IPS-NIHi11 (cell line): Measurements from ENCODE around the gene ATF6B.

Source experiments
- DNase-seq: peaks from one replicate; pipeline ENCODE4 v3.0.0; 2012; ENCODE audit warnings: mixed read lengths, low spot score

Gene ATF6B

DNA sequence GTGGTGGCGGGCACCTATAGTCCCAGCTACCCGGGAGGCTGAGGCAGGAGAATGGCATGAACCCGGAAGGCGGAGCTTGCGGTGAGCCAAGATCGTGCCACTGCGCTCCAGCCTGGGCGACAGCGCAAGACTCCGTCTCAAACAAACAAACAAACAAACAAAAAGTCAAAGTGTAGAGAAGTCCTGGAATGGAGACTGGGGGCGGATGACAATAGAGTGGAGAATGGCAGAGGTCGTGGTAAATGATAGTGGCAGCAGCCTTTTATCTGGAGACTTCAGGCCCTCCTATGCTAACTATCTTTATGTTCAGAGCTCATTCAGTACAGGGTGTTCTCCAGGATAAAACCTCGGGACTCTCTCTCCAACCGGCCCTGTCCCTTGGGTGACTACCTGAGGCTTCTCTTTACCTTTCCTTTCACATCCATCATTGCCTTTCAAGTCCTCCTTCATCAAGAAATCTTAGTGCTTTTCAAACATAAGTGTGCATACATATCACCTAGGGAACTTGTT lies 3.4 kb upstream of the ATF6B start:
- DNase-seq = no peak

GRCh38 chr6:32129297-32130088 lies 1.4 kb upstream of the ATF6B start:
- DNase-seq = no peak

DNA sequence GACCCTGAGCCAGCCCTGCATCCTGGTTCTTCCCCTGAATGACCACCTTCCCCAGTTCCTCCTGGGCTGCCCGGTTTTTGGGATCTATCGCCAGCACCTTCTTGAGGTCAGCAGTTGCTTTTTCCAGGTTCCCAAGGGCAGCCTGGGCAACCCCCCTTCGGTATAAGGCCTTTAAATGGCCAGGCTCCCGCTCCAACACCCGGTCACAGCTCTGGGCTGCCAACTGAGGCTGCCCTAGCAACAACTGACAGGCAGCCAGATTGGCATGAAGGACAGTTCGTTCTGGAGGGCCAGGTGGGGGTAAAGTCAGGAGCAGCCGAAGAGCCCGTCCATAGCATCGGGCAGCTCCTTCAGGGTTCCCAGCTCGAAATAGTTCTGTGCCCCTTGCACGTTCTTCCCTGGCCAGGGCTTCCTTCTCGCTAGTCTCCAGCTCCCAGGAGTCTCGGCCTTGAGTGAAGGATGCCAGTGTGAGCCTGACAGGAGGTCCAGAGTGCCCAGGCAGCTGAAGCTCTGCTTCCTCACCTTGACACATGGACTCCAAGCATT lies 778 bp upstream of the ATF6B start:
- no peak for DNase-seq

DNA sequence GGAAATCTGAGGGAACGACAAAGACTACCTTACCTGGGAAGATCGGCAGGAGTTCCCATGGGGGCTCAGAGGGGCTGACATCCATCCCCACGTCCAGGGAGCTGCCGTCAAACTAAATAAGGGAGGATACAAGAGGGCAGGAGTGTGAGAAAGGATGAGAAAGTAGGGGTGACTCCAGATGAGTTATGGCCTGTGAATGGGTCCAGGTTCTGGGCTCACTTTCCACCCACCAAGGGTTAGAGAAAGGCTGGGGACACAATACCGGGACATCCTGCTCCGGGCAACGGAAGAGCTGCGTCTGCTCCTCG lies 683 bp downstream of the ATF6B start:
- no peak for DNase-seq

DNA sequence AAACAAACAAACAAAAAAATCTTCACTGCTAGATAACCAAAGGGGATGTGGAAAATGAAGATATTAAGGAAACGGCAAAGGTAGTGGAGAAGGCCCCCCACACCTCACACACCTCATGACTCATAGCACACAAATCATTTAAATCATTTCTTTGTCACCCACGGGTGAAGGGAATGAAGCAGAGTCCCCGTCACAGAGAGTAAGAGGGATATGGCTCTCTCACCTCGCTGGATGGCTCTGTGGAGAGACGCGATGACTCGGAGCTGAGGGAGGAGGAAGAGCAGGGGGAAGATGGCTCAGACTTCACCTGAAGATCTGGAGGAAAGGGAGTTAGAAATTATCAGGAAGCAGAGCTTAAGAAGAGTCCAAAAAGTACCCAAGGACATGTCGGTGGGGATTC lies 1.2 kb downstream of the ATF6B start:
- no peak for DNase-seq

DNA sequence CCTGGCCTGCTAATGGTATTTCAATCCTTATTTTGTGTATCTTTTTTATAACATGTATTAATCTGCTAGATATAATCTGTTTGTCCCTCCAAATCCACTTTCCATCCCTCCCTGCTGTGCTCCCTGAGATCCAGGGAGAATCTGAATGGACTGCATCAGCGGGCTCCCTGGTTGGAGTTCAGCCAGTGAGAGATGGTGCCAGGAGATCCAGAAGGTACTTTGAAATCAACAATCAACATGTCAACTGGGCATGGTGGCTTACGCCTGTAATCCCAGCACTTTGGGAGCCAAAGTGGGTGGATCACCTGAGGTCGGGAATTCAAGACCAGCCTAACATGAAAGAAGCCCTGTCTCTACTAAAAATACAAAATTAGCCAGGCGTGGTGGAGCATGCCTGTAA lies 4.4 kb downstream of the ATF6B start:
- no peak for DNase-seq

DNA sequence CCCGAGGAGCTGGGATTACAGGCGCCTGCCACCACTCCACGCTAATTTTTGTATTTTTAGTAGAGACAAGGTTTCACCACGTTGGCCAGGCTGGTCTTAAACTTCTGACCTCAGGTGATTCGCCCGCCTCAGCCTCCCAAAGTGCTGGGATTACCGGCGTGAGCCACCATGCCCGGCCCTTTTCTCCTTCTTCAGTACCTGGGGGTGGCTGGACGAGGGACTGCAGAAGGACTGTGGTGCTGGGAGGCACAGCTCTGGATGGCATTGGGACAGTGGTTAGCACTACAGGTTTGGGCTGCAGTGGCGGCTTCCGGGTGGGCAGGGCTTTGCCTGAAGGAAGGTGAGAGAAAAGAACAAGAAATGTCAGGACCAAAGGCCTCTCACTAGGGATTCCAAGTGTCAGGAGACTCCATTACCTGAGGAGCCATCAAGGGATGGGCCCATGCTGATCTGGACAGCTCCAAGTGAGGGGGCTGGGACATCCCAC lies 7.4 kb downstream of the ATF6B start:
- no peak for DNase-seq

DNA sequence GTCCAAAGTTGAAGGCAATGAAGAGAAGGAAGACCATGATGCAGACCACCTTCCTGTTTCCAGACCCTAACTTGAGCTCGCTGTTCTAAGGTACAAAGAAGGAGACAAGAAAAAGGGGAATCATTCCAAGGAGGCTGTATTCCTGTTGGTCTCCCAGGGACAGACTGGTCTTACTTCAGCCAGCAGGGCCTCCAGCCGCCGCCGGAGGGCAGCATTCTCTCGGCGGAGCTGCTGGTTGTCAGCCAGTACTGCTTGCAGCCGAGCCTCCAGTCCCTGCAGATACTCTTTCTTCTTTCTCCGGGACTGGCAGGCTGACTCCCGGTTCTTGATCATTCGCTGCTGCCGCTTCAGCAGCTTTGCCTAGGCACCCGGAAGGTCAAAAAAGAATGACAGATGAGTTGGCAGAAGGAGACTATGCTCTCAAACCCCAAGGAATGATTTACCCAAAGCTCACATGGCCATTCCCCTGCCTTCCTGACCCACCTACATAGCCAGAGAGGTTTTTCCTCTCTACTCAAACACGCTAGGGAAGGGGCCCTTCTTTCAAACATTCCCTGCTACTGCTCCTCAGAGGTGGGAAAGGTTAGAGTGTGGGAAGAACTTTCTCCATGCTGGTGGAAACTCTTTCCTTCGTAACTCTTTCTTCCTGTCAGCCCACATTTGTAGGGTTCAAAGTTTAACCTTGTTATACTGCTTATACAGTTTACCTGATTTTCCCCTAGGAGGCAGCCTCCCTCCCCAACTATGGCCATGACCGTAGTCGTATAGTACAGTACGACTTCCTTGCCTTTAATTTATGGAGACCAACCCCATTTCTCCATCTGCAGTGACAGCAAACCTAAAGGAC lies 9.0 kb downstream of the ATF6B start:
- DNase-seq = peak; percentile 90

- DNase-seq = no peak
Observed at GRCh38 chr6:32117461-32117860, 10.6 kb downstream of the ATF6B start.

- peak; percentile 53 for DNase-seq
Observed at GRCh38 chr6:32116674-32117073, 11.4 kb downstream of the ATF6B start.

DNA sequence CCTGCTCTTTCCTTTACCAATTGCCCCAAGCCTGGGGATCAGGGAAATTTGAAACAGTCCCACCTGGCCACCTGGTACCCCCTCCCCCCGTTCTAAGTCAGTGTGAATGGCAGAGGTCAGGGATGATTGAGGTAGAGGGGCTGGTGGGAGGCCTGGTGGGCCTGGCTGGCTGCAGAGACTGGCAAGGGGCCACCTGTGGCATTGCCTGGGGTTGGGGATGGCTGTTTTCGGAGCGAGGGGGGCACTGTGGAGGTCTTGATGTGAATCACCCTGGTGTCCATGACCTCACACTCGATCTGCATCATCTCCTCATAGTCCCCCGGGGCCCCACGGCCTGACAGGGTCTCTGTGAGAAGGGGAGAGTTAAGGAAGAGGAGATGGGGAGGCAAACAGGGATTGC lies 12.4 kb downstream of the ATF6B start:
- no peak for DNase-seq

DNA sequence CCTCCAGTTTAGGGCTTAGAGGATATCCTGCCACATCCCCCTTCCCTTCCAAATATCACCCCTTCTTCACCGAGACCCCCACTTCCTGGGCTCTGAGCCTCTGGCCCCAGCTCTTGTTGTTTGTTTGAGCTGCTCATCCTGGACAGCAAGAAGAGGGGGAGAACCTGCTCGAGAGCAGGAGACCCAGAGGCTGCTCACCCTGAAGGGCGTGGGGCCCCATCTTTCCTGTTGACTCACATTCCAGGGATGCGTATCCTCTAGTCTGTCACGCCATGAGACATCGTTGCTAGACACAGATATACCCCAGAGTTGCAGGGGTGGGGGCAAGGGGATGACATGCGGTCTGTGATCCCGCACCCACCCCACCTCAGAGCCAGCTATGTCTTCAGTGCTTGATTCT lies 13.2 kb downstream of the ATF6B start:
- DNase-seq = no peak

DNA sequence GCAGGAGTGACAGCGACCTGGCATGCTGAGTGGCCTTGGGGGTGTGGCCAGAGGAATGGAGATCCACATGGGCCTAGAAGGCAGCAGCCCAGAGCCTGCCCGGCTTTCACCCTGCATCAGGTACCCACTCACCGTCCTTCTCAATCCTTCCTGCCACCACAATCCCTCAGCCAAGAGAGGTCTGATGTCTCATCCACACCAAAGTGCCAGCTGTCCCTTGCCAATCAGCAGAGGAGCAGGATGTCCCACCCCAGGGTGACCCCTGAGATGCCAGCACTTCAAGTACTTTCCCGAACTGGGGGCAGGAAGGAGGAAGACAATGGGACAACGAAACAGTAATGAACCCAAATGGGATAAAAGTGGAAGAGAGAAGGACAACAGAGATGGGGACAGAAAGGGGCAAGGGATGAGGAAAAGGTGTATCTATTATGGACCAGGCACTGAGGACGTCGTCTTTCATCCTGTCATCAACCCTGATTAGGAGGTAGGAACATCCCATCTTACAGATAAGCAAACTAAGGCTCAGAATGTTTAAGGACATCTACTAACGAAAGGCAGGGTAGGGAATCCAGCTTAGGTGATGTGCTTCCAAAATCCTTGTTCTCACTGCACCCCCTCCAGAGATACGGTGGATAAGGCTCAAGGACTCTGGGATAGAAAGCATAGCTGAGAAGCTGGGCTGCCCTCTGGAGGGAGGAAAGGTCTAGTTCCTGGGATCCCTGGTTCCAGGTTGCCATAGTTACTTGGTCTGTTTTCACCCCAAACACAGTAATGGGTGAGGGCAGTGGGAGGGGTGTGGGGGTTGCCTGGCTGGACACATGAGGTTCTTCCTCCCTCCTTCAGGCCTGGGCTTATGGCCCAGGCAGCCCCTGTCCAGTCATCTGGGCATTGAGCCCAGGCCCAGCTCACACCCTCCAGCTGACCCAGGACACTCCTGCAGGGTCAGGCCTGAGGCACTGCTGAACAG lies 14.4 kb downstream of the ATF6B start:
- DNase-seq = peak; percentile 59

DNA sequence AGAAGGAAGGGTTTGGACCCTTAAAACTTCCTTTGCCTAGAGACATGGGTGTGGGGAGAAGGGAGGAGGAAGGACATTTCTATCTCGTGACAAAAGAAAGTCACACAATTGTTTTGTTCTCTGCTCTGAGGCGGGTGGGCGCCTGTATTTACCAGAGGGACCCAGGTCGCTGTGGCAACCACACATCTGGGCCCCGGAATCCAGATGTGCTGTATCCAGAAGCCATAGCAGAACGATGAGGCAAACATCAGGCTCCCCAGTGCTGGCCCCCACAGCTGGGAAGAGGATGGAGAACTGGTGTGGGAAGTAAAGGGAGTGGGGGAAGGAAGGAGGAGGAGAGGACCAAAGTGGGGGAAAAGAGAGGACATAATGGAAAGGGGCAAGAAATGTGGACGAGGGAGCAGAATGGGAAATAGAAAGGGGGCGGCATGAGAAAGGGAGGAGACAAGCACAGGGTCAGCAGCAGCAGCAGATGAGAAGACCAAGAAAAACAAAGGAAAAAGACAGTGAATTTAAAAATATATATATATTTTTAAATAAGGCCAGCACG lies 15.5 kb downstream of the ATF6B start:
- no peak for DNase-seq

DNA sequence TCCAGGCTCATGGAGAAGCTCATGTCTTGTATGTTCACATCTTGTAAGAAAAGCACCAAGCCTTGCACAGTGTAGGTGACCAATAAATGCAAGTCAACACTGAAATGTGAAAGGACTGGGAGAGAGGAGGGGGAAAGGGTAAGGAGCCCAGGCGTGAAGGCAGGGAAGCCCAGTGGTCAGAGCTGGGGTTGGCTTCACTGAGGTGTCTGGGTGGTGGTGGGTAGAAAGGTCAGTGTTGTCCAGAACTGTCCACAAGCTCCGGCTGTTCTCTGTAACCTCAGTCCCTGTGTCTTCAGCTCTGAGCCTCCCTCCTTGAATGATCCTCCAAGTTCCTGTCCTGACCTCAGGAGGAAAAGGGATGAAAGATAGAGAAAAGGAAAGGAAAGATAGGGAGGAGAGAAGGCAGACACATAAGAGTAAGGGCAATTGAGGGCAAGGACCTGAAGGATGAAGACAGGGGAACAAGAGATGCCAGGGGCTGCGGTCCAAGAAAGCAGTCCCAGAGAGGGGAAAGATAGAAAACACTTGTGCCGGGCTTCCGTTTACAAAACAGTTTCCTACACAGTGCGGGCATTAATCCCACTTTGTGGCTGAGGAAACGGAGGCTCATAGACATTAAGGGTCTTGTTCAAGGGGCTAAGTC lies 16.5 kb downstream of the ATF6B start:
- no peak for DNase-seq

DNA sequence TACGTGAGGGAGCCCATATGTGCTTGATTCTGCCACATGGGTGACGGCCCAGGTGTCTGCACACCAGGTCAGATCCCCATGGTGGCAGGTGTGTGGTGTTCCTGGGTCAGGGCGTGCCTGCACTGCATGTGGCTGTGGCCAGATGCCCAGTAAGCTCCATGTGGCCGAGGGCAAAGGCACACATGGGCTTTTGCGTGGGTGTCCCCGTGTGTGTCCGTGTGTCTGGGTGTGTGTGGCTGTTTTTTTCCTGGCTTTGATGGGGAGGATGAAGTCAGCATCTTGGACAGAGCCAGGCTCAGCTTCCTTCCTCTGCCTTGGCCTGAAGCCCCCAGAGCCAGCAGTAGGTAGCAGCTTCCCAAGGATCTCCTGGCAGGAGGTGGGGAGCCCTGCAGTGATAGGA lies 17.4 kb downstream of the ATF6B start:
- no peak for DNase-seq

- DNase-seq = no peak
Observed at GRCh38 chr6:32109765-32110160, 18.3 kb downstream of the ATF6B start.

- no peak for DNase-seq
Observed at GRCh38 chr6:32109114-32109764, 18.8 kb downstream of the ATF6B start, which contains the start of gene TNXB. Gene TNXB (minus strand): TSS chr6:32109338. CDS start chr6:32098198, 11,140 bp downstream.

GRCh38 chr6:32108727-32109113 lies 19.3 kb downstream of the ATF6B start:
- no peak for DNase-seq

DNA sequence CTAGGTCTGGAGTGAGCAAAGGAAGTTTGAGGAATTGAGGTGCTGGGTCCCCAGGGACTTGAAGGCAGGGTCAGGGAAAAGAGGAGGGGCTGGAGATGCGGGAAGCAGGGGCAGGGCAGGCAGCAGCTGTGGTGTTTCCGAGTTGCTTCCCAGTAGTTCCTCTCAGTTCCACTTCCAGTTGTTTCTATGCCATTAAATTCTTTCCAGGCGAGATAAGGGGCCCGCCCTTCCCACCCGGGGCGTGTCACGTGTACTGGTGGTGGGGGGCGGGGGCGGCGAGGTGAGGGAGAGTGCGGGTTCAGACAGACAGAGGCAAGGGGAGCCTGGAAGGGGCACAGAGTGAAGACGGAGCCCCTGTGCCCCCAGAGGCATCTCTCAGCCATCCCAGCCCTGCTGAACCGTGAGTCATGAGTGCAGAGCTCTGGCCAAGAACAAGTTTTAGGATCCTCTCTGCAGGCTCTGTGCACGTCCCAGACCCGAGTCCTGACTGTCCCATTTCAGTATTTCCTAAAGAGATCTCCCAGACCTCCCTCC lies 19.9 kb downstream of the ATF6B start:
- DNase-seq = no peak
